PC-3 (cell line): ENCODE data around the gene LHX5. TPM values are rescaled to one million over a fixed set of nuclear protein-coding genes. Genes with fewer than 3 reads are reported as not detected.

Experiments used
- ATAC-seq: fragments of 200-7000 bp; cut with Tn5 transposase; 2 replicates; pipeline ENCODE4 v1.9.1; 2020; ENCODE audit warnings: mild to moderate bottlenecking, moderate library complexity
- BruUV-seq: library from RNA; stranded (reverse); fragments of 400-500 nt; replicated peaks from 2 replicates; lab custom pipeline; 2021; lab: Mats Ljungman, UMichigan
- CTCF ChIA-PET: fragments of 300-600 bp; sonication (Branson Sonifier 250); formaldehyde crosslinking; loops from one replicate; lab custom pipeline; 2022; ENCODE audit warnings: antibody characterized with exemption; lab: Charles Lee
- POLR2A ChIA-PET: fragments of 300-600 bp; sonication (Branson Sonifier 250); formaldehyde crosslinking; loops from one replicate; lab custom pipeline; 2022; ENCODE audit warnings: antibody characterized with exemption; ENCODE audit not compliant: unreplicated experiment; lab: Charles Lee
- DNase-seq: peaks from one replicate; pipeline ENCODE4 v3.0.0-alpha.2; 2015
- H2AFZ ChIP-seq: fragments of 300-600 bp; sonication (generic); 2 replicates; pipeline ENCODE4 v1.6.0; 2016; ENCODE audit warnings: antibody characterized with exemption, low read length
- H3F3A ChIP-seq: fragments of 300-600 bp; sonication (generic); one replicate; pipeline ENCODE4 v1.6.0; 2017; ENCODE audit warnings: antibody characterized with exemption, low read length, control low read depth, mild to moderate bottlenecking; ENCODE audit not compliant: unreplicated experiment
- H3K27ac ChIP-seq: fragments of 300-600 bp; sonication (generic); 2 replicates; pipeline ENCODE4 v1.5.1; 2016; ENCODE audit warnings: mild to moderate bottlenecking, low read length
- H3K27me3 ChIP-seq: fragments of 300-600 bp; sonication (generic); 2 replicates; pipeline ENCODE4 v1.6.1; 2016; ENCODE audit warnings: low read length, mixed read lengths
- H3K36me3 ChIP-seq: fragments of 300-600 bp; sonication (generic); 2 replicates; pipeline ENCODE4 v1.6.1; 2016; ENCODE audit warnings: low read depth, mixed run types, low read length, mixed read lengths
- H3K4me1 ChIP-seq: fragments of 300-600 bp; sonication (generic); 2 replicates; pipeline ENCODE4 v1.5.1; 2016; ENCODE audit warnings: low read length; ENCODE audit not compliant: insufficient read depth
- H3K4me2 ChIP-seq: fragments of 300-600 bp; sonication (generic); 2 replicates; pipeline ENCODE4 v1.6.0; 2016; ENCODE audit warnings: low read length
- H3K4me3 ChIP-seq: fragments of 300-600 bp; sonication (generic); 2 replicates; pipeline ENCODE4 v1.5.1; 2016; ENCODE audit warnings: mild to moderate bottlenecking, low read length, mixed read lengths
- H3K79me2 ChIP-seq: fragments of 300-600 bp; sonication (generic); 2 replicates; pipeline ENCODE4 v1.6.1; 2017; ENCODE audit warnings: low read length, mixed read lengths
- H3K9ac ChIP-seq: fragments of 300-600 bp; sonication (generic); 2 replicates; pipeline ENCODE4 v1.6.0; 2016; ENCODE audit warnings: mild to moderate bottlenecking, low read length
- H3K9me2 ChIP-seq: fragments of 300-600 bp; sonication (generic); replicated peaks from 2 replicates; pipeline ENCODE4 v1.6.1; 2016; ENCODE audit warnings: mixed run types, low read length, mixed read lengths
- H3K9me3 ChIP-seq: fragments of 300-600 bp; sonication (generic); 2 replicates; pipeline ENCODE4 v1.6.1; 2016; ENCODE audit warnings: low read length, mixed read lengths
- H4K20me1 ChIP-seq: fragments of 300-600 bp; sonication (generic); 2 replicates; pipeline ENCODE4 v1.6.1; 2016; ENCODE audit warnings: low read length, mixed read lengths
- CTCF ChIP-seq: fragments of 300-600 bp; sonication (generic); conservative IDR thresholded peaks from 2 replicates; pipeline ENCODE4 v1.5.1; 2017; ENCODE audit warnings: antibody characterized with exemption, low read depth, mild to moderate bottlenecking, low read length
- EZH2 ChIP-seq: fragments of 300-600 bp; sonication (generic); IDR thresholded peaks from one replicate; pipeline ENCODE4 v1.6.1; 2017; ENCODE audit warnings: antibody characterized with exemption, mild to moderate bottlenecking, low read length; ENCODE audit not compliant: unreplicated experiment
- EZH2phosphoT487 ChIP-seq: fragments of 300-600 bp; sonication (generic); IDR thresholded peaks from 2 replicates; pipeline ENCODE4 v1.6.1; 2018; ENCODE audit warnings: mild to moderate bottlenecking, antibody characterized with exemption, low read length, borderline replicate concordance
- intact Hi-C: fragments of 100-400 bp; cut with micrococcal nuclease; formaldehyde crosslinking; loops from 2 replicates; pipeline ENCODE4 v1.9.0; 2023
- total RNA-seq: library from RNA; depleted of rRNA; stranded (reverse); fragments of >200 nt; gene quantifications from 2 replicates; pipeline ENCODE4 v1.2.3, GENCODE V29; 2014

Gene LHX5
- total RNA-seq, 1 experiment from 2014 or later: 0.26 TPM

GRCh38 chr12:113500782-113501311 lies 29.2 kb upstream of the LHX5 start:
- no peak for ATAC-seq
- ChIA-PET CTCF (no interaction called here), POLR2A (no interaction called here)
- H3K9me3 ChIP-seq: no peaks in the 10 kb centered on the region
- DNase-seq: no peak
- no peak overlapping the region for H3K9ac ChIP-seq
- no peak overlapping the region for H3K4me3 ChIP-seq
- H3K79me2 ChIP-seq: no peaks in the 10 kb centered on the region
- no peak overlapping the region for H2AFZ ChIP-seq
- TF ChIP-seq EZH2phosphoT487: no peak
- no peak for TF ChIP-seq EZH2
- no peak for TF ChIP-seq CTCF
- BruUV-seq: no TSS peak
- H4K20me1 ChIP-seq: no peaks in the 10 kb centered on the region
- intact Hi-C loops: no loop called here
- no peak overlapping the region for H3K4me2 ChIP-seq
- H3K9me2 ChIP-seq: no peaks in the 10 kb centered on the region
- peaks cover 56% of the 10 kb centered on the region for H3K27me3 ChIP-seq
- H3F3A ChIP-seq: no peaks in the 10 kb centered on the region
- H3K27ac ChIP-seq: no peak overlapping the region
- H3K4me1 ChIP-seq: no peaks in the 10 kb centered on the region
- no peaks in the 10 kb centered on the region for H3K36me3 ChIP-seq

GRCh38 chr12:113500306-113500675 lies 28.6 kb upstream of the LHX5 start:
- Histone ChIP-seq H2AFZ (no peak overlapping the region), H3K79me2 (no peaks in the 10 kb centered on the region), H3K4me3 (no peak overlapping the region), H3K4me1 (no peaks in the 10 kb centered on the region), H3K9me3 (no peaks in the 10 kb centered on the region), H3F3A (no peaks in the 10 kb centered on the region), H3K4me2 (no peak overlapping the region), H3K27ac (no peak overlapping the region), H4K20me1 (no peaks in the 10 kb centered on the region), H3K9me2 (no peaks in the 10 kb centered on the region), H3K27me3 (peaks cover 55% of the 10 kb centered on the region), H3K9ac (no peak overlapping the region), H3K36me3 (no peaks in the 10 kb centered on the region)
- no TSS peak for BruUV-seq
- POLR2A ChIA-PET: no interaction called here
- ATAC-seq: no peak
- intact Hi-C loops: no loop called here
- no peak for DNase-seq
- CTCF ChIA-PET: no interaction called here
- no peak for TF ChIP-seq CTCF
- no peak for TF ChIP-seq EZH2phosphoT487
- no peak for TF ChIP-seq EZH2

GRCh38 chr12:113498490-113498889 lies 26.8 kb upstream of the LHX5 start:
- Histone ChIP-seq H3K27me3 (peaks cover 55% of the 10 kb centered on the region), H3K9ac (no peak overlapping the region), H3K4me2 (no peak overlapping the region), H3K79me2 (no peaks in the 10 kb centered on the region), H3K9me3 (no peaks in the 10 kb centered on the region), H2AFZ (no peak overlapping the region), H3K27ac (no peak overlapping the region), H3K4me1 (no peaks in the 10 kb centered on the region), H3K9me2 (no peaks in the 10 kb centered on the region), H3K36me3 (no peaks in the 10 kb centered on the region), H3K4me3 (no peak overlapping the region), H3F3A (no peaks in the 10 kb centered on the region), H4K20me1 (no peaks in the 10 kb centered on the region)
- ChIA-PET CTCF (no interaction called here), POLR2A (no interaction called here)
- TF ChIP-seq EZH2phosphoT487 (no peak), EZH2 (no peak), CTCF (no peak)
- BruUV-seq: no TSS peak
- ATAC-seq: no peak
- no peak for DNase-seq
- intact Hi-C loops: no loop called here
